Upper lobe of left lung (tissue), 6 donors: Measurements from ENCODE around the gene PCARE. TPM values are rescaled to one million over a fixed set of nuclear protein-coding genes. Genes with fewer than 3 reads are reported as not detected.

ENCODE experiments used
- ATAC-seq, 2 donors: fragments of 200-7000 bp; cut with Tn5 transposase; one replicate each; pipeline ENCODE4 v1.9.1; 2022; ENCODE audit warnings: mild to moderate bottlenecking in 2 of 2, moderate library complexity in 2 of 2; ENCODE audit not compliant: low FRiP score in 2 of 2
- DNase-seq, 2 donors: peaks; one replicate each; pipeline ENCODE4 v3.0.0-alpha.2; 2019 to 2020
- H3K27ac ChIP-seq, 4 donors: fragments of 200-600 bp; sonication (generic); one replicate each; pipeline ENCODE4 v1.5.1; 2016 to 2019
- H3K27me3 ChIP-seq, 4 donors: fragments of 200-600 bp; sonication (generic); one replicate each; pipeline ENCODE4 v1.5.1; 2017 to 2019
- H3K36me3 ChIP-seq, 4 donors: fragments of 200-600 bp; sonication (generic); one replicate each; pipeline ENCODE4 v1.5.1; 2016 to 2019
- H3K4me1 ChIP-seq, 4 donors: fragments of 200-600 bp; sonication (generic); one replicate each; pipeline ENCODE4 v1.5.1; 2018 to 2019
- H3K4me3 ChIP-seq, 4 donors: fragments of 200-600 bp; sonication (generic); one replicate each; pipeline ENCODE4 v1.5.1; 2017 to 2019; ENCODE audit warnings: mild to moderate bottlenecking in 2 of 4, moderate library complexity in 1 of 4
- H3K9me3 ChIP-seq, 4 donors: fragments of 200-600 bp; sonication (generic); one replicate each; pipeline ENCODE4 v1.5.1; 2018 to 2019
- CTCF ChIP-seq, 6 experiments: fragments of 450-650 bp in 4 of 6; fragments of 200-600 bp in 2 of 6; sonication (generic) in 2 of 6; IDR thresholded peaks; one replicate each; pipeline ENCODE4 v1.5.1; 2016 to 2019; ENCODE audit warnings: antibody characterized with exemption in 6 of 6
- EP300 ChIP-seq, 4 donors: sonication (generic); formaldehyde crosslinking; IDR thresholded peaks; one replicate each; pipeline ENCODE4 v1.5.1; 2017; ENCODE audit warnings: antibody characterized with exemption in 4 of 4, control low read depth in 2 of 4
- POLR2A ChIP-seq, 4 donors: fragments of 450-650 bp; IDR thresholded peaks; one replicate each; pipeline ENCODE4 v1.5.1; 2016 to 2017; ENCODE audit warnings: antibody characterized with exemption in 4 of 4, mild to moderate bottlenecking in 2 of 4
- POLR2AphosphoS5 ChIP-seq, 2 donors: sonication (generic); formaldehyde crosslinking; IDR thresholded peaks; one replicate each; pipeline ENCODE4 v1.5.1; 2017; ENCODE audit warnings: antibody characterized with exemption in 2 of 2
- WGBS, 2 donors: methylation state at CpG; one replicate each; pipeline ENCODE4 v1.1.5; 2017 to 2018; 5-methylcytosine and 5-hydroxymethylcytosine counted together
- total RNA-seq, 6 donors: library from RNA; depleted of rRNA in 4 of 6; stranded (reverse); fragments of >200 nt in 4 of 6; gene quantifications; one replicate each; pipeline versions ENCODE4 v1.1.0 to v1.2.1, GENCODE V29; 2016 to 2021
- donor health status: DM: no; HTN: no; CAD: no; lungs with moderate emphysema.
- donor health status: DM: no; HTN: yes; CAD: no; lungs with severe emphysema.

Gene PCARE
- total RNA-seq, 6 donors from 2014 or later: 0.15 to 0.71 (median 0.55) TPM; not detected in 2

GRCh38 chr2:29024882-29025430, 49.4 kb downstream of the PCARE start:
- Histone ChIP-seq H3K27me3 (no peaks in the 10 kb centered on the region), H3K27ac (no peak overlapping the region), H3K36me3 (no peaks in the 10 kb centered on the region), H3K4me3 (no peak overlapping the region), H3K9me3 (no peaks in the 10 kb centered on the region), H3K4me1 (no peaks in the 10 kb centered on the region)
- ATAC-seq (no peak), DNase-seq (no peak)
- TF ChIP-seq CTCF (IDR thresholded peaks at IDR 0.05) (no peak), POLR2A (IDR thresholded peaks at IDR 0.05) (no peak), EP300 (IDR thresholded peaks at IDR 0.05) (no peak), POLR2AphosphoS5 (IDR thresholded peaks at IDR 0.05) (no peak)
- WGBS, 2 donors: 70 to 76% methylated on average over 4 of the region's 4 CpGs

DNA sequence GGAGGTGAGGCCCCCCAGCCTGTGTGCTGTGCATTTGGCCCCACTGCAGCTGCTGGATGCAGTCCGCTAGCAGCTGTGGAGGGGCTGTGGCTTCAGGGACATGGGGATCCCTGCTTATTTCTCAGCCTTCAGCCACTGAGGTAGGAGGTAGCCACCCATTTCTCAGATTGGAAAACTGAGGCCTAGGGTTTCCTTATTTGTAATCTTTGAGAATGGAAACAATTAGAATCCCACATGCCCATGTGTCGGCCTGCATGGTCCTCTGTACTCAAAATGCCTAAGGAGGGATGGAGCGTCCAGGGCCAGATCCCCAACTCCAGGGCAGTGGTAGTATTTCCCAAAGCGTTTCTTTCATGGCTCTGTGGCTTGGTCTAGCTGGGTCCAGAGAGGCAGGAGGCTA, 51.1 kb downstream of the PCARE start:
- Histone ChIP-seq H3K9me3 (no peaks in the 10 kb centered on the region), H3K4me1 (no peaks in the 10 kb centered on the region), H3K27me3 (no peaks in the 10 kb centered on the region), H3K27ac (no peak overlapping the region), H3K36me3 (no peaks in the 10 kb centered on the region), H3K4me3 (no peak overlapping the region)
- 80 to 83% methylated on average over 2 to 4 of the region's 4 CpGs for WGBS, 2 donors
- no peak for DNase-seq
- TF ChIP-seq POLR2AphosphoS5 (IDR thresholded peaks at IDR 0.05) (no peak), EP300 (IDR thresholded peaks at IDR 0.05) (no peak)
- no peak for ATAC-seq

- TF ChIP-seq CTCF (IDR thresholded peaks at IDR 0.05) (no peak), EP300 (IDR thresholded peaks at IDR 0.05) (no peak), POLR2AphosphoS5 (IDR thresholded peaks at IDR 0.05) (no peak), POLR2A (IDR thresholded peaks at IDR 0.05) (no peak)
- peaks cover 0 to 3% (median 0%) of the 10 kb centered on the region in 4 donors for H3K4me1 ChIP-seq
These were observed 51.6 kb downstream of the PCARE start for GRCh38 chr2:29022679-29023078.

DNA sequence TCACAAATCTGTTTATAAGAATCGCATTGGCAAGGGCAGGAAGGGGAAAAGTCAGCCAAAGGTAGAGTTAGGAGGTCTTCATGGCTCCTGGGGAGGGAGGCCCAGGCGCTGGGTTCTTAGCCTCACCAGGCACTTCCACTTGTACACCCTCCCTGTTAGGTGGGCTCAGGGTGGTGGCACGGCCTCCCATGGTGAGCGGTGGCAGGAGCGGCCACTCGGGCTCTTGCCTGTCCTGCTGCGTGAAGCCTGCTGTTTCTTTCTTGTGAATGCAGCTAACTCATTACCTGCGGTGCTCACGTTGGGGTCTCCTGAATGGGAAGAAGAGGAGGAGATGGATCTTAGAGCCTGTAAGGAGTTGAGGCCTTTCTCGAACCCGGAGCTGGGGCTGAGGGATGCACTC, 52.4 kb downstream of the PCARE start:
- Histone ChIP-seq H3K27me3 (no peaks in the 10 kb centered on the region), H3K27ac (no peak overlapping the region), H3K4me3 (no peak overlapping the region), H3K36me3 (no peaks in the 10 kb centered on the region), H3K9me3 (no peaks in the 10 kb centered on the region), H3K4me1 (peaks cover 0 to 3% (median 1%) of the 10 kb centered on the region in 4 donors)
- TF ChIP-seq EP300 (IDR thresholded peaks at IDR 0.05) (no peak), POLR2AphosphoS5 (IDR thresholded peaks at IDR 0.05) (no peak), CTCF (IDR thresholded peaks at IDR 0.05) (no peak), POLR2A (IDR thresholded peaks at IDR 0.05) (no peak)
- 92% methylated on average over 9 to 11 of the region's 11 CpGs for WGBS, 2 donors
- ATAC-seq (no peak), DNase-seq (peak in 1 of 2 donors; percentile 54)

More at GRCh38 chr2:29022679-29023078, 51.6 kb downstream of the PCARE start:
- Histone ChIP-seq H3K27me3 (no peaks in the 10 kb centered on the region), H3K36me3 (no peaks in the 10 kb centered on the region), H3K27ac (no peak overlapping the region), H3K4me3 (no peak overlapping the region), H3K9me3 (no peaks in the 10 kb centered on the region)
- ATAC-seq (no peak), DNase-seq (no peak)
- 62 to 90% methylated on average over 4 to 6 of the region's 6 CpGs for WGBS, 2 donors

- TF ChIP-seq POLR2A (IDR thresholded peaks at IDR 0.05) (no peak), CTCF (IDR thresholded peaks at IDR 0.05) (no peak), EP300 (IDR thresholded peaks at IDR 0.05) (no peak), POLR2AphosphoS5 (IDR thresholded peaks at IDR 0.05) (no peak)
- 76 to 86% methylated on average over 6 to 19 of the region's 19 CpGs for WGBS, 2 donors
- H3K4me1 ChIP-seq: peaks cover 3 to 25% (median 18%) of the 10 kb centered on the region in 4 donors
These were observed 56.4 kb downstream of the PCARE start for GRCh38 chr2:29017716-29018435.

More at GRCh38 chr2:29017716-29018435, 56.4 kb downstream of the PCARE start:
- Histone ChIP-seq H3K4me3 (no peak overlapping the region), H3K9me3 (no peaks in the 10 kb centered on the region), H3K36me3 (no peaks in the 10 kb centered on the region), H3K27ac (peak overlapping the region in 1 of 4 donors; percentile 35), H3K27me3 (no peaks in the 10 kb centered on the region)
- ATAC-seq: no peak
- DNase-seq: peak in 1 of 2 donors; percentile 72
